RWPE2 (cell line): ENCODE results near the gene TRIM31.

ENCODE experiments used
- ATAC-seq: fragments of 200-7000 bp; cut with Tn5 transposase; 3 replicates; pipeline ENCODE4 v1.9.1; 2021; ENCODE audit warnings: low read depth
- DNase-seq: peaks from one replicate; pipeline ENCODE4 v3.0.0-alpha.2; 2020; ENCODE audit warnings: low spot score
- H3K27ac ChIP-seq: fragments of 450-650 bp; 2 replicates; pipeline ENCODE4 v1.5.1; 2017; ENCODE audit warnings: mild to moderate bottlenecking; ENCODE audit not compliant: poor library complexity, severe bottlenecking
- H3K27me3 ChIP-seq: fragments of 250-450 bp; sonication (Bioruptor Pico); 2 replicates; pipeline ENCODE4 v1.5.1; 2021; ENCODE audit warnings: mild to moderate bottlenecking, moderate library complexity; ENCODE audit not compliant: insufficient read depth, poor library complexity, severe bottlenecking
- H3K36me3 ChIP-seq: fragments of 250-450 bp; sonication (Bioruptor Pico); 2 replicates; pipeline ENCODE4 v1.5.1; 2020; ENCODE audit warnings: low read depth, mild to moderate bottlenecking, moderate library complexity
- H3K4me1 ChIP-seq: fragments of 250-450 bp; sonication (Bioruptor Pico); 2 replicates; pipeline ENCODE4 v1.5.1; 2021; ENCODE audit warnings: mild to moderate bottlenecking, moderate library complexity; ENCODE audit not compliant: insufficient read depth, poor library complexity, severe bottlenecking
- H3K4me3 ChIP-seq: fragments of 250-450 bp; sonication (Bioruptor Pico); 2 replicates; pipeline ENCODE4 v1.5.1; 2021; ENCODE audit warnings: mild to moderate bottlenecking, moderate library complexity; ENCODE audit not compliant: severe bottlenecking
- H3K9me3 ChIP-seq: fragments of 250-450 bp; sonication (Bioruptor Pico); 2 replicates; pipeline ENCODE4 v1.5.1; 2021; ENCODE audit warnings: mild to moderate bottlenecking, moderate library complexity; ENCODE audit not compliant: severe bottlenecking
- CTCF ChIP-seq: fragments of 450-650 bp; IDR thresholded peaks from one replicate; pipeline ENCODE4 v1.5.1; 2017; ENCODE audit warnings: mild to moderate bottlenecking, moderate library complexity; ENCODE audit not compliant: poor library complexity, severe bottlenecking

Gene TRIM31

GRCh38 chr6:30136570-30137286 is 23.8 kb upstream of the TRIM31 start:
- no peak overlapping the region for H3K4me3 ChIP-seq
- TF ChIP-seq CTCF = no peak
- H3K36me3 ChIP-seq = no peaks in the 10 kb centered on the region
- no peak overlapping the region for H3K27ac ChIP-seq
- H3K4me1 ChIP-seq = no peaks in the 10 kb centered on the region
- ATAC-seq (no peak), DNase-seq (no peak)
- no peaks in the 10 kb centered on the region for H3K9me3 ChIP-seq
- H3K27me3 ChIP-seq = no peaks in the 10 kb centered on the region

- no peak within 1 kb of the TSS for H3K27ac ChIP-seq
- ATAC-seq = no peak
- no peak for DNase-seq
- no peaks in the 10 kb centered on the region for H3K4me1 ChIP-seq
- no peaks in the 10 kb centered on the region for H3K27me3 ChIP-seq
- no peak for TF ChIP-seq CTCF
- H3K9me3 ChIP-seq = no peaks in the 10 kb centered on the region
- H3K36me3 ChIP-seq = no peaks in the 10 kb centered on the region
- no peak within 1 kb of the TSS for H3K4me3 ChIP-seq
Observed at GRCh38 chr6:30135757-30136156, 22.9 kb upstream of the TRIM31 start, which contains the start of gene TRIM40. Gene TRIM40 (plus strand): TSS chr6:30136140. CDS start chr6:30137037, 897 bp downstream.

- Histone ChIP-seq H3K4me3 (no peak overlapping the region), H3K4me1 (no peaks in the 10 kb centered on the region), H3K36me3 (no peaks in the 10 kb centered on the region), H3K27ac (no peak overlapping the region), H3K27me3 (no peaks in the 10 kb centered on the region), H3K9me3 (no peaks in the 10 kb centered on the region)
- DNase-seq (no peak), ATAC-seq (no peak)
- no peak for TF ChIP-seq CTCF
Observed at GRCh38 chr6:30135147-30135546, 22.3 kb upstream of the TRIM31 start.

- no peak for DNase-seq
Observed at GRCh38 chr6:30131947-30132497, 19.1 kb upstream of the TRIM31 start.

More at GRCh38 chr6:30131947-30132497, 19.1 kb upstream of the TRIM31 start:
- no peak overlapping the region for H3K27ac ChIP-seq
- no peak for TF ChIP-seq CTCF
- H3K4me3 ChIP-seq = no peak overlapping the region
- no peaks in the 10 kb centered on the region for H3K4me1 ChIP-seq
- no peak for ATAC-seq
- H3K36me3 ChIP-seq = no peaks in the 10 kb centered on the region
- H3K27me3 ChIP-seq = no peaks in the 10 kb centered on the region
- no peaks in the 10 kb centered on the region for H3K9me3 ChIP-seq
